Choroid plexus epithelial cell (primary cell): Measurements from ENCODE around the gene BTBD9.

Experiments used
- DNase-seq: peaks from one replicate; pipeline ENCODE4 v3.0.0-alpha.2; 2010; ENCODE audit warnings: low read depth
- H3K4me3 ChIP-seq: 2 replicates; pipeline ENCODE4 v1.5.1; 2011; ENCODE audit warnings: low read depth, mild to moderate bottlenecking, control low read depth, low read length, moderate library complexity
- TF ChIP-seq, protein P1 (sequence below): conservative IDR thresholded peaks from 2 replicates; pipeline ENCODE4 v1.5.1; 2011; ENCODE audit warnings: low read depth, mild to moderate bottlenecking, control low read depth, inconsistent platforms, low read length, moderate library complexity

BTBD9 gene

GRCh38 chr6:38498085-38498484, 141.6 kb downstream of the BTBD9 start:
- no peak for DNase-seq
- no peak overlapping the region for H3K4me3 ChIP-seq
- TF ChIP-seq, protein P1, sequence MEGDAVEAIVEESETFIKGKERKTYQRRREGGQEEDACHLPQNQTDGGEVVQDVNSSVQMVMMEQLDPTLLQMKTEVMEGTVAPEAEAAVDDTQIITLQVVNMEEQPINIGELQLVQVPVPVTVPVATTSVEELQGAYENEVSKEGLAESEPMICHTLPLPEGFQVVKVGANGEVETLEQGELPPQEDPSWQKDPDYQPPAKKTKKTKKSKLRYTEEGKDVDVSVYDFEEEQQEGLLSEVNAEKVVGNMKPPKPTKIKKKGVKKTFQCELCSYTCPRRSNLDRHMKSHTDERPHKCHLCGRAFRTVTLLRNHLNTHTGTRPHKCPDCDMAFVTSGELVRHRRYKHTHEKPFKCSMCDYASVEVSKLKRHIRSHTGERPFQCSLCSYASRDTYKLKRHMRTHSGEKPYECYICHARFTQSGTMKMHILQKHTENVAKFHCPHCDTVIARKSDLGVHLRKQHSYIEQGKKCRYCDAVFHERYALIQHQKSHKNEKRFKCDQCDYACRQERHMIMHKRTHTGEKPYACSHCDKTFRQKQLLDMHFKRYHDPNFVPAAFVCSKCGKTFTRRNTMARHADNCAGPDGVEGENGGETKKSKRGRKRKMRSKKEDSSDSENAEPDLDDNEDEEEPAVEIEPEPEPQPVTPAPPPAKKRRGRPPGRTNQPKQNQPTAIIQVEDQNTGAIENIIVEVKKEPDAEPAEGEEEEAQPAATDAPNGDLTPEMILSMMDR: no peak

- TF ChIP-seq, protein P1: no peak
- H3K4me3 ChIP-seq: no peak overlapping the region
- DNase-seq: no peak
Observed at GRCh38 chr6:38497546-38497945, 142.2 kb downstream of the BTBD9 start.

DNA sequence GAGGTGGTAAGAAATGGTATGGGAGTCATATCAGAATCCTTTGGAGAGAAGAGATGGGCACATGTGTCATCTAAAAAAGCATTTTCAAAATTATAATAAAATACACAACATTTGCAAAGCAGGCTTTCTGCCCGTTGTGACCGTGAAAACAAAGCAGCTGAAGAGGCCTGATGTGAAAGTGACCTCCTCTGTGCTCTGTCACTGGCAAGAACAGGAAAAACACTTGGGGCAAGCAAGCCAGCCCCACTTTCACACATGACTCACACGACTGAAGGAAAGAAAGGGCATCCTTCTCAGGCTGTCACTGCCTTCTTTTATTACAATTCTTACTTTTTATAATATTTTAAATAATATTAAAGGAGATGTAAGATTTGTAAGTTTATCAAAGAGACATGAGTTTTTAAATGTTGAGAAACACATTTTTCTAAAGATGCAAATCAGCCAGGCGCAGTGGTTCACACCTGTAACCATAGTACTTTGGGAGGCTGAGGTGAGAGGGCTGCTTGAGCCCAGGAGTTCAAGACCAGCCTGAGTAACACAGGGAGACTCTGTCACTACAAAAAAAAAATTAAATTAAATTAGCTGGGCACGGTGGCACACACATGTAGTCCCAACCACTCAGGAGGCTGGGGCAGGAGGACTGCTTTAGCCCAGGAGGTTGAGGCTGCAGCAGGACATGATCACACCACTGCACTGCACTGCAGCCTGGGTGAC, 143.7 kb downstream of the BTBD9 start:
- no peak overlapping the region for H3K4me3 ChIP-seq
- TF ChIP-seq, protein P1: no peak
- DNase-seq: no peak

- DNase-seq: no peak
- TF ChIP-seq, protein P1: no peak
Observed at GRCh38 chr6:38495518-38495917, 144.2 kb downstream of the BTBD9 start.

GRCh38 chr6:38493931-38494547, 145.7 kb downstream of the BTBD9 start:
- no peak overlapping the region for H3K4me3 ChIP-seq
- peak; percentile 90 for DNase-seq
- TF ChIP-seq, protein P1: peak; percentile 83

More at GRCh38 chr6:38495518-38495917, 144.2 kb downstream of the BTBD9 start:
- no peak overlapping the region for H3K4me3 ChIP-seq

- DNase-seq: no peak
- H3K4me3 ChIP-seq: no peak overlapping the region
- TF ChIP-seq, protein P1: no peak
Observed at GRCh38 chr6:38492031-38492430, 147.7 kb downstream of the BTBD9 start.

DNA sequence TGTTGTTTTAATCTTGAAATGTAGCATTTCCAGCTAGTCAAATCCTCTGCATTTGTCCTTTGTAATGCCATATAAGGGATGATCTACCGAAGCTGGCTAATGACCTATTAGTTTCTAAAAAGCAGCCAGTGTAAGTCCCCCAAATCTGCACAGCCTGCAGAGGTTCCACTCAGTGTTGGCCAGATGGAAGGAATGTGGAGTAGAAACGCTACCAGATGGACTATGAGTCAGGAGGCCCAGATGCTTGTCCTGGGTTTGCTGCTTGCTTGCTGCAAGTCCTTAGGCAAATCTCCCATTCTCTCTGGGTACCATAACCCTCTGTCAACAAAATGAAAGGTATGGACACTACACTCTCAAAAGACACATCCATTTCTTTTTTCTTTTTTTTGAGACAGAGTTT, 149.8 kb downstream of the BTBD9 start:
- peak; percentile 76 for DNase-seq
- H3K4me3 ChIP-seq: no peak overlapping the region
- TF ChIP-seq, protein P1: no peak
